Calu3 (cell line): Measurements from ENCODE around the gene RUNDC1. TPM values are rescaled to one million over a fixed set of nuclear protein-coding genes. Genes with fewer than 3 reads are reported as not detected.
"Not testable (repeated sequence)": the region's sequence is repeated elsewhere in the genome, so short reads cannot be mapped to it uniquely, and the experiment has no call there.

Experiments used
- BruUV-seq: library from RNA; stranded (reverse); fragments of 400-500 nt; replicated peaks from 2 replicates; lab custom pipeline; 2021; lab: Mats Ljungman, UMichigan
- CTCF ChIA-PET: fragments of 300-600 bp; sonication (Branson Sonifier 250); formaldehyde crosslinking; loops from one replicate; lab custom pipeline; 2022; ENCODE audit warnings: antibody characterized with exemption; lab: Charles Lee
- DNase-seq: peaks from one replicate; pipeline ENCODE4 v3.0.0; 2022
- H3K27ac Mint-ChIP-seq: one replicate; pipeline ENCODE4 v1.8.0; 2022; ENCODE audit warnings: mixed read lengths; ENCODE audit not compliant: unreplicated experiment
- H3K27me3 Mint-ChIP-seq: one replicate; pipeline ENCODE4 v1.8.0; 2022; ENCODE audit warnings: mixed read lengths; ENCODE audit not compliant: unreplicated experiment
- H3K36me3 Mint-ChIP-seq: one replicate; pipeline ENCODE4 v1.8.0; 2022; ENCODE audit warnings: mild to moderate bottlenecking, moderate library complexity, mixed read lengths; ENCODE audit not compliant: insufficient read depth, unreplicated experiment
- H3K4me1 Mint-ChIP-seq: one replicate; pipeline ENCODE4 v1.8.0; 2022; ENCODE audit warnings: mild to moderate bottlenecking, low read depth, mixed read lengths; ENCODE audit not compliant: unreplicated experiment
- H3K4me3 Mint-ChIP-seq: one replicate; pipeline ENCODE4 v1.8.0; 2022; ENCODE audit warnings: mild to moderate bottlenecking, low read depth, moderate library complexity, mixed read lengths; ENCODE audit not compliant: unreplicated experiment
- H3K9me3 Mint-ChIP-seq: one replicate; pipeline ENCODE4 v1.8.0; 2022; ENCODE audit warnings: low read depth, mixed read lengths; ENCODE audit not compliant: unreplicated experiment
- CTCF ChIP-seq: fragments of 200-600 bp; IDR thresholded peaks from one replicate; pipeline ENCODE4 v1.8.0; 2022; ENCODE audit warnings: antibody characterized with exemption; ENCODE audit not compliant: unreplicated experiment
- intact Hi-C: fragments of 100-400 bp; cut with micrococcal nuclease; formaldehyde crosslinking; loops from one replicate; pipeline ENCODE4 v1.10.0; 2022; ENCODE audit not compliant: unreplicated experiment
- total RNA-seq: library from RNA; stranded (reverse); gene quantifications from 2 replicates; pipeline ENCODE4 v1.2.3, GENCODE V29; 2022

The RUNDC1 gene
- total RNA-seq, 1 experiment from 2014 or later: 32.8 TPM

- no TSS peak for BruUV-seq
- intact Hi-C loops: no loop called here
- CTCF ChIA-PET: interaction anchor here (0.6 to 2.2 kb wide), 28 partner anchors 9 to 483 kb away, joined by 3 to 16 read pairs (median 4); partner anchors contain the start of genes AARSD1, AOC3, BECN1 and BRCA1
- no peak for DNase-seq
- Mint-ChIP-seq H3K27me3 (no peaks in the 10 kb centered on the region), H3K4me3 (peak overlapping the region; percentile 99), H3K27ac (peak overlapping the region; percentile 100), H3K9me3 (no peaks in the 10 kb centered on the region), H3K36me3 (peaks cover 85% of the 10 kb centered on the region), H3K4me1 (peaks cover 19% of the 10 kb centered on the region)
- no peak for TF ChIP-seq CTCF
These were observed 17.1 kb downstream of the RUNDC1 start for GRCh38 chr17:42997390-42997983.

- H3K27me3 Mint-ChIP-seq: no peaks in the 10 kb centered on the region
- CTCF ChIA-PET: interaction anchor here (0.6 to 2.2 kb wide), 25 partner anchors 8 to 420 kb away, joined by 3 to 16 read pairs (median 4); partner anchors contain the start of genes AARSD1, BECN1, BRCA1 and IFI35
- peak within 1 kb of the TSS; percentile 100 for H3K27ac Mint-ChIP-seq
- peak within 1 kb of the TSS; percentile 99 for H3K4me3 Mint-ChIP-seq
- H3K4me1 Mint-ChIP-seq: peaks cover 19% of the 10 kb centered on the region
- TSS peak; percentile 77 for BruUV-seq
- H3K9me3 Mint-ChIP-seq: no peaks in the 10 kb centered on the region
- TF ChIP-seq CTCF: peak; percentile 96
- intact Hi-C loops: loop anchor here (1.0 kb wide), 1 partner anchor 14 kb away; no protein-coding TSS in a partner anchor
- peaks cover 87% of the 10 kb centered on the region for H3K36me3 Mint-ChIP-seq
- DNase-seq: peak; percentile 99
These were observed 17.9 kb downstream of the RUNDC1 start, which contains the start of gene RPL27 for GRCh38 chr17:42997984-42998938. Gene RPL27, plus strand, starts transcription at chr17:42998419. Its CDS starts 332 bp downstream, at chr17:42998751.

GRCh38 chr17:42999003-42999525 lies 18.7 kb downstream of the RUNDC1 start:
- CTCF ChIA-PET: interaction anchor here (0.6 to 2.2 kb wide), 9 partner anchors 8 to 322 kb away, joined by 3 to 16 read pairs (median 5); partner anchors contain the start of genes BRCA1, IFI35, PLEKHH3 and VAT1
- intact Hi-C loops: no loop called here
- BruUV-seq: no TSS peak

GRCh38 chr17:43000894-43001293 lies 20.5 kb downstream of the RUNDC1 start:
- Mint-ChIP-seq H3K36me3 (peaks cover 83% of the 10 kb centered on the region), H3K27ac (peak overlapping the region; percentile 27), H3K4me1 (peaks cover 19% of the 10 kb centered on the region)
- intact Hi-C loops, BruUV-seq, H3K9me3 Mint-ChIP-seq, H3K27me3 Mint-ChIP-seq, H3K4me3 Mint-ChIP-seq, DNase-seq: not testable (repeated sequence)
- CTCF ChIA-PET: interaction anchor here (1.6 kb wide), 1 partner anchor 10 kb away, joined by 4 read pairs; no protein-coding TSS in a partner anchor

More at GRCh38 chr17:42999003-42999525, 18.7 kb downstream of the RUNDC1 start:
- TF ChIP-seq CTCF: no peak
- H3K36me3 Mint-ChIP-seq: peaks cover 89% of the 10 kb centered on the region
- H3K4me3 Mint-ChIP-seq: peak overlapping the region; percentile 99
- no peaks in the 10 kb centered on the region for H3K9me3 Mint-ChIP-seq
- no peaks in the 10 kb centered on the region for H3K27me3 Mint-ChIP-seq
- DNase-seq: no peak
- peak overlapping the region; percentile 100 for H3K27ac Mint-ChIP-seq
- H3K4me1 Mint-ChIP-seq: peaks cover 19% of the 10 kb centered on the region
